Measurements from ENCODE around the gene SLC25A45.

GRCh38 chr11:65392899-65393298 is 10.5 kb upstream of the SLC25A45 start:
- TF ChIP-seq, protein P1, sequence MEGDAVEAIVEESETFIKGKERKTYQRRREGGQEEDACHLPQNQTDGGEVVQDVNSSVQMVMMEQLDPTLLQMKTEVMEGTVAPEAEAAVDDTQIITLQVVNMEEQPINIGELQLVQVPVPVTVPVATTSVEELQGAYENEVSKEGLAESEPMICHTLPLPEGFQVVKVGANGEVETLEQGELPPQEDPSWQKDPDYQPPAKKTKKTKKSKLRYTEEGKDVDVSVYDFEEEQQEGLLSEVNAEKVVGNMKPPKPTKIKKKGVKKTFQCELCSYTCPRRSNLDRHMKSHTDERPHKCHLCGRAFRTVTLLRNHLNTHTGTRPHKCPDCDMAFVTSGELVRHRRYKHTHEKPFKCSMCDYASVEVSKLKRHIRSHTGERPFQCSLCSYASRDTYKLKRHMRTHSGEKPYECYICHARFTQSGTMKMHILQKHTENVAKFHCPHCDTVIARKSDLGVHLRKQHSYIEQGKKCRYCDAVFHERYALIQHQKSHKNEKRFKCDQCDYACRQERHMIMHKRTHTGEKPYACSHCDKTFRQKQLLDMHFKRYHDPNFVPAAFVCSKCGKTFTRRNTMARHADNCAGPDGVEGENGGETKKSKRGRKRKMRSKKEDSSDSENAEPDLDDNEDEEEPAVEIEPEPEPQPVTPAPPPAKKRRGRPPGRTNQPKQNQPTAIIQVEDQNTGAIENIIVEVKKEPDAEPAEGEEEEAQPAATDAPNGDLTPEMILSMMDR (IDR thresholded peaks at IDR 0.05): no peak
- TF ChIP-seq POLR2AphosphoS5 (IDR thresholded peaks at IDR 0.05) (no peak), POLR2A (IDR thresholded peaks at IDR 0.05) (no peak), EP300 (IDR thresholded peaks at IDR 0.05) (no peak)

Measured in suprapubic skin (tissue), 4 donors.